ENCODE data around the gene CASP14.
"Not testable (repeated sequence)": the region's sequence is repeated elsewhere in the genome, so short reads cannot be mapped to it uniquely, and the experiment has no call there.

The CASP14 gene, protein sequence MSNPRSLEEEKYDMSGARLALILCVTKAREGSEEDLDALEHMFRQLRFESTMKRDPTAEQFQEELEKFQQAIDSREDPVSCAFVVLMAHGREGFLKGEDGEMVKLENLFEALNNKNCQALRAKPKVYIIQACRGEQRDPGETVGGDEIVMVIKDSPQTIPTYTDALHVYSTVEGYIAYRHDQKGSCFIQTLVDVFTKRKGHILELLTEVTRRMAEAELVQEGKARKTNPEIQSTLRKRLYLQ

DNA sequence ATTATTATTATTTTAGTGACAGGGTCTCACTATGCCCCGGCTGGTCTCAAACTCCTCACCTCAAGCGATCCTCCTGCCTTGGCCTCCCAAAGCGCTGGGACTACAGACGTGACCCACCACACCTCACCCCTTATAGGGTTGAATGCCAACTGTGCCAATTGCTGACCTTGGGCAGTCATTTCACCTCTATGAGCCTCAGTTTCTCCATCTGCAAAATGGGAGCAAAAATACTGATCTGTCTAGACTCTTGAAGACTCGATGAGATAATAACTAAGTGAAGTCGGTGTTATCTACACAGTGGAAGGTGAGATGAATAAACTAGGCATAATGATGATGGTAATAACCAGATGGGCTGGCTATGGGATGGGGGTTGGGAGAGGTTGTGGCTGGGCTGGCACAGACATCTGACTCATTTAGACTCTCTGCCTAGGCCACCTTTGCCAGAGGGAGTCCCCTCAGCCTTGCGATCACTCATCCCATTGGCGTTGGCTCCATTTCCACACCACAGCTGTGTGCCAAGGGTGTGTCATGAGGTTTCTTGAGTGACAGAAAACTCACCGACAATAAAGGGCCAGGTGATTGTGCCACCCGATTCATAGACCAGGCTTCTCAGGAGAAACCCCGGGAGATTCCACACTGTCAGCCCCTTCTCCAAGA, at the start of gene CASP14:
Gene CASP14, plus strand, starts transcription at position 596 of the 657 bp plus-strand sequence. CDS start 2,772 bp downstream, outside the sequence.
- no peaks in the 10 kb centered on the region for H3K4me1 ChIP-seq (ENCODE audit: insufficient read depth, low read length)
- H3K4me3 ChIP-seq (ENCODE audit: low read depth in 1 of 2, low read length in 2 of 2), result no peak within 1 kb of the TSS
- H3K9ac ChIP-seq (ENCODE audit: low read length), result no peak within 1 kb of the TSS
- no peaks in the 10 kb centered on the region for H3K36me3 ChIP-seq (ENCODE audit: insufficient read depth, low read length)
- no peak within 1 kb of the TSS for H3K27ac ChIP-seq (ENCODE audit: low read depth, low read length)
- no peaks in the 10 kb centered on the region for H3K27me3 ChIP-seq (ENCODE audit: control insufficient read depth in 1 of 2, insufficient read depth in 2 of 2, low read length in 2 of 2)
- no peaks in the 10 kb centered on the region for H3K9me3 ChIP-seq (ENCODE audit: low read length)

DNA sequence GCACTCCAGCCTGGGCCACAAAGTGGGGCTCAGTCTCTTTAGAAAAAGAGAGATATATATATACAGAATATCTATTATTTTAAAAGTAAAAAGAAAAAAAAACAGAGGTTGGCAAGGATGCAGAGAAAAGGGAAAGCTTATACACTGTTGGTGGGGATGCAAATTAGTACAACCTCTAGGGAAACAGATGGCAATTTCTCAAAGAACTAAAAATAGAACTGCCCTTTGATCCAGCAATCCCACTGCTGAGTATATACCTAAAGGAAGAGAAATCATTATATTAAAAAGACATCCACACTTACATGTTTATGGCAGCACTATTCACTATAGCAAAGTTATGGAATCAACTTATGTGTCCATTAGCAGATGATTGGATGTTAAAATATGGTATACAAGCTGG, 41.0 kb upstream of the CASP14 start:
- Histone ChIP-seq H3K27ac (ENCODE audit: low read depth, low read length) (no peak overlapping the region), H3K4me3 (ENCODE audit: low read depth in 1 of 2, low read length in 2 of 2) (no peak overlapping the region), H3K9ac (ENCODE audit: low read length) (no peak overlapping the region), H3K36me3 (ENCODE audit: insufficient read depth, low read length) (no peaks in the 10 kb centered on the region), H3K27me3 (ENCODE audit: control insufficient read depth in 1 of 2, insufficient read depth in 2 of 2, low read length in 2 of 2) (peaks cover 0 to 10% of the 10 kb centered on the region in 2 donors), H3K9me3 (ENCODE audit: low read length) (no peaks in the 10 kb centered on the region), H3K4me1 (ENCODE audit: insufficient read depth, low read length) (no peaks in the 10 kb centered on the region)

DNA sequence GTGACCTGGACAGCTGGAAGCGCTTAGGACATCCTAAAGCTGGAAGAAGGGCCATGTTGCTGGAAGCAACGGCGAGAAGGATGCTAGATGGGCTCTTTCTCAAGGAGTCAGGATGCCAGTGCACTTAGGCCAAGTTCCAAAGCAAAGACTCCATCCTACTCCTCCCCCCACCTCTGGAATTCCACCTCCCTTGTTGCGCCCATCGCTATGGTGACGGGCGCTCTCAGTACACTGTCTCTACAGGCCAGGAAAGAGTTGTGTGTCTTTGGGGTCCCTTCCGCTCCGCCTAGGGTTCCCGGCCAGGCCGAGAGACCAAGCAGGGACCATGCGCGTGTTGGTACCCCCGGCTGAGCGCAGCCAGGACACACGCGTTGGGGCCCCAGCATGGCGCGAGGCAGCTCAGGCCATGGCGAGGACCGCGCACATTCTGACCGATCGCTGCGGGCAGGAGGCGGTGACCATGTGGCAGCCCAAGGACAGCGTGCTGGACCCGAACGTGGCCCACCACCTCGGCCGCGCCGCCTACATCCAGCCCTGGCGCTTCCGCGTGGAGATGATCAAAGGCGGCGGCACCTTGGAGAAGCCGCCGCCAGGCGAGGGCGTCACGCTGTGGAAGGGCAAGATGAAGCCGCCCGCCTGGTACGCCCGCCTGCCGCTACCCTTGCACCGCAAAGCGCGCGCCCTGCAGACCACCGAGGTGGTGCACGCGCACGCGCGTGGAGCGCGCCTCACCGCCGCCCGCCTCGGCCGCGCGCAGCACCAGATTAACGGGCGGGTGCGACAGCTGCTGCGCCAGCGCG, 38.6 kb upstream of the CASP14 start:
- no peaks in the 10 kb centered on the region for H3K36me3 ChIP-seq (ENCODE audit: insufficient read depth, low read length)
- no peaks in the 10 kb centered on the region for H3K4me1 ChIP-seq (ENCODE audit: insufficient read depth, low read length)
- H3K27ac ChIP-seq (ENCODE audit: low read depth, low read length), result no peak overlapping the region
- no peaks in the 10 kb centered on the region for H3K9me3 ChIP-seq (ENCODE audit: low read length)
- no peak overlapping the region for H3K9ac ChIP-seq (ENCODE audit: low read length)
- H3K27me3 ChIP-seq (ENCODE audit: control insufficient read depth in 1 of 2, insufficient read depth in 2 of 2, low read length in 2 of 2), result peaks cover 0 to 13% of the 10 kb centered on the region in 2 donors
- no peak overlapping the region for H3K4me3 ChIP-seq (ENCODE audit: low read depth in 1 of 2, low read length in 2 of 2)

DNA sequence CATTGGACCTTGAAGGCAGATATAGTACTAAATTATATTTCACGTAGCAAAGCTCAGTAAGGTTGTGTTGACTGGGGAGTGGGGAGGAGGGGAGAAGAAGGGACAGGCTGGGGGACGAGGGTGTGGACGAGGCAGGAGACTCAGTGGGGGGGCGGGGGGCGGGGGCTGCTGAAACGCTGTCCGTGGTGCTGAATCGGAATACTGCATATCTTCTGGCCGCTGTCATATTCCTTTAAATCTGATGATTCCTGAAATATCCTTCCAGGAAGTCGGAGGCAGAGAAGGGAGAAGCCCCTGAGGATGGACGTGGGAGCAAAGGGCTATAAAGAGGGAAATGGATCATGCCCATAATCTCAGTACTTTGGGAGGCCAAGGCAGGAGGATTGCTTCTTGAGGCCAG, 34.7 kb upstream of the CASP14 start:
- Histone ChIP-seq H3K4me1 (ENCODE audit: insufficient read depth, low read length) (no peaks in the 10 kb centered on the region), H3K9ac (ENCODE audit: low read length) (no peak overlapping the region), H3K27me3 (ENCODE audit: control insufficient read depth in 1 of 2, insufficient read depth in 2 of 2, low read length in 2 of 2) (peaks cover 0 to 13% of the 10 kb centered on the region in 2 donors), H3K4me3 (ENCODE audit: low read depth in 1 of 2, low read length in 2 of 2) (no peak overlapping the region), H3K36me3 (ENCODE audit: insufficient read depth, low read length) (no peaks in the 10 kb centered on the region), H3K9me3 (ENCODE audit: low read length) (no peaks in the 10 kb centered on the region), H3K27ac (ENCODE audit: low read depth, low read length) (no peak overlapping the region)

DNA sequence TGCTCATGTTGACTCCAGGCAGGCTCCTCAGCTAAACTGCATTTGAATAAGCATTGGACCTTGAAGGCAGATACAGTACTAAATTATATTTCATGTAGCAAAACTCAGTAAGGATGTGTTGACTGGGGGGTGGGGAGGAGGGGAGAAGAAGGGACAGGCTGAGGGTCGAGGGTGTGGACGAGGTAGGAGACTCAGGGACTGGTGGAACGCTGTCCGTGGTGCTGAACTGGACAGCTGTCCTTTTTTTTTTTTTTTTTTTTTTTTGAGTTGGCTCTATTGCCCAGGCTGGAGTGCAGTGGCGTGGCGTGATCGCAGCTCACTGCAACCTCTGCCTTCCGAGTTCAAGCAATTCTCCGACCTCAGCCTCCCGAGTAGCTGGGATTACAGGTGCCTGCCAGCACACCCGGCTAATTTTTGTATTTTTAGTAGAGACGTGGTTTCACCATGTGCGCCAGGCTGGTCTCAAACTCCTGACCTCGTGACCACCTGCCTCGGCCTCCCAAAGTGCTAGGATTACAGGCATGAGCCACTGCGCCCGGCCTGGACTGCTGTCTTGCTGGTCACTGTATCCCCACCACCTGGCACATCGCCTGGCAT, 33.2 kb upstream of the CASP14 start:
- Histone ChIP-seq H3K9me3 (ENCODE audit: low read length) (no peaks in the 10 kb centered on the region), H3K4me3 (ENCODE audit: low read depth in 1 of 2, low read length in 2 of 2) (no peak overlapping the region), H3K27me3 (ENCODE audit: control insufficient read depth in 1 of 2, insufficient read depth in 2 of 2, low read length in 2 of 2) (peaks cover 0 to 6% of the 10 kb centered on the region in 2 donors), H3K27ac (ENCODE audit: low read depth, low read length) (no peak overlapping the region), H3K9ac (ENCODE audit: low read length) (no peak overlapping the region), H3K36me3 (ENCODE audit: insufficient read depth, low read length) (no peaks in the 10 kb centered on the region), H3K4me1 (ENCODE audit: insufficient read depth, low read length) (no peaks in the 10 kb centered on the region)

- not testable (repeated sequence) for H3K9ac ChIP-seq (ENCODE audit: low read length); H3K9me3 ChIP-seq (ENCODE audit: low read length); H3K36me3 ChIP-seq (ENCODE audit: insufficient read depth, low read length); H3K27ac ChIP-seq (ENCODE audit: low read depth, low read length); H3K4me1 ChIP-seq (ENCODE audit: insufficient read depth, low read length); H3K4me3 ChIP-seq (ENCODE audit: low read depth in 1 of 2, low read length in 2 of 2)
- H3K27me3 ChIP-seq (ENCODE audit: control insufficient read depth in 1 of 2, insufficient read depth in 2 of 2, low read length in 2 of 2), result peaks cover 0 to 14% of the 10 kb centered on the region in 2 donors
Measured at GRCh38 chr19:15018836-15019235, 30.4 kb upstream of the CASP14 start.

DNA sequence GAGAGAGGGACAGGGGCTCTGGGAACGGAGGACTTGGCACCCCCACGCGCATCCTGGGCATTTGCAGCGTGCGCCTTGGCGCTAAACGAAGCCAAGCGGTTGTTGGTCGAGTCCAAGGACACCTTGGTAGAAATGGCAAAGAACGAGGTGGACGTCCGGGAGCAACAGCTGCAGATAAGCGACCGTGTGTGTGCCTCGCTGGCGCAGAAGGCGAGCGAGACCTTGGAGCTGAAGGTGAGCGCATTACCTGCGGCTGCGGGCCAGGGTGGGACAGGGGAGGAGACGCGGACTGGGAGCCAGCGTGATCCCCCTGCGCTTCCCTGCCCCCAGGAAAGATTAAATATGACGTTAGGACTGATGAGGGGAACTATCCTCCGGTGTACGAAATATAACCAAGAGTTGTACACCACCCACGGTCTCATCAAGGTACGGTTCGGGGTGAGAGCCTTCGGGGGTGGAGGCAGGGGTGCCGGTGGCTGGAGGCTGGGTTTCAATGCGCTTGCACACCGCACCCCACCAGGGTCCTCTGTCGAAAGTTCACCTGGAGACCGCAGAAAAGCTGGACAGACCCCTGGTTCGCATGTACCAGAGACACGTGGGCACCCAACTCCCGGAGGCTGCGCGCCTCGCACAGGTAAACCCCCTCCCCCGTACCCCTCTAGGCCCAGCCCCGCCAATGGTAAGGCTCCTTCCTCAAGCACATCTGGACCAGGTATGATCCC, 27.8 kb upstream of the CASP14 start:
- H3K9me3 ChIP-seq (ENCODE audit: low read length), result no peaks in the 10 kb centered on the region
- H3K27ac ChIP-seq (ENCODE audit: low read depth, low read length), result no peak overlapping the region
- H3K9ac ChIP-seq (ENCODE audit: low read length), result no peak overlapping the region
- no peak overlapping the region for H3K4me3 ChIP-seq (ENCODE audit: low read depth in 1 of 2, low read length in 2 of 2)
- H3K27me3 ChIP-seq (ENCODE audit: control insufficient read depth in 1 of 2, insufficient read depth in 2 of 2, low read length in 2 of 2), result peaks cover 0 to 10% of the 10 kb centered on the region in 2 donors
- no peaks in the 10 kb centered on the region for H3K4me1 ChIP-seq (ENCODE audit: insufficient read depth, low read length)
- H3K36me3 ChIP-seq (ENCODE audit: insufficient read depth, low read length), result no peaks in the 10 kb centered on the region

DNA sequence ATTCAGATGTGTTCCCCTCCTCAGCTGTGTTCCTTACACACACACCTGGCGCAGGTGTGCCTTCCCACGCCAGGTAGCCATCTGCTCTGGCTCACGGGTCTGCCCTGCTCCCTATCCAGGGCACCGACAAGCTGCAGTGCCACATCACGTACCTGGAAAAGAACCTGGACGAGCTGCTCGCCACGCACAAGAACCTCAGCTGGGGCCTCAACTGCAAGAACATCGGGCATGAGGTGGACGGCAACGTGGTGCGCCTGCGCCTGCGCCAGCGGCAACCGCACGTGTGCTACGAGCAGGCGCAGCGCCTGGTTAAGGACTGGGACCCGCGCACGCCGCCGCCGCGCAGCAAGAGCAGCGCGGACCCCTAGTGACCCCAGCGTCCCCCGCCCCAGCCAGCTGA, 26.5 kb upstream of the CASP14 start:
- peaks cover 0 to 10% of the 10 kb centered on the region in 2 donors for H3K27me3 ChIP-seq (ENCODE audit: control insufficient read depth in 1 of 2, insufficient read depth in 2 of 2, low read length in 2 of 2)
- H3K9me3 ChIP-seq (ENCODE audit: low read length), result no peaks in the 10 kb centered on the region
- no peak overlapping the region for H3K4me3 ChIP-seq (ENCODE audit: low read depth in 1 of 2, low read length in 2 of 2)

GRCh38 chr19:15025217-15025616, 24.1 kb upstream of the CASP14 start:
- Histone ChIP-seq H3K36me3 (ENCODE audit: insufficient read depth, low read length) (no peaks in the 10 kb centered on the region), H3K27ac (ENCODE audit: low read depth, low read length) (no peak overlapping the region), H3K27me3 (ENCODE audit: control insufficient read depth in 1 of 2, insufficient read depth in 2 of 2, low read length in 2 of 2) (peaks cover 0 to 10% of the 10 kb centered on the region in 2 donors), H3K9me3 (ENCODE audit: low read length) (no peaks in the 10 kb centered on the region), H3K4me1 (ENCODE audit: insufficient read depth, low read length) (no peaks in the 10 kb centered on the region), H3K4me3 (ENCODE audit: low read depth in 1 of 2, low read length in 2 of 2) (no peak overlapping the region), H3K9ac (ENCODE audit: low read length) (no peak overlapping the region)

More for the DNA sequence above, 26.5 kb upstream of the CASP14 start:
- Histone ChIP-seq H3K36me3 (ENCODE audit: insufficient read depth, low read length) (no peaks in the 10 kb centered on the region), H3K27ac (ENCODE audit: low read depth, low read length) (no peak overlapping the region), H3K9ac (ENCODE audit: low read length) (no peak overlapping the region), H3K4me1 (ENCODE audit: insufficient read depth, low read length) (no peaks in the 10 kb centered on the region)

DNA sequence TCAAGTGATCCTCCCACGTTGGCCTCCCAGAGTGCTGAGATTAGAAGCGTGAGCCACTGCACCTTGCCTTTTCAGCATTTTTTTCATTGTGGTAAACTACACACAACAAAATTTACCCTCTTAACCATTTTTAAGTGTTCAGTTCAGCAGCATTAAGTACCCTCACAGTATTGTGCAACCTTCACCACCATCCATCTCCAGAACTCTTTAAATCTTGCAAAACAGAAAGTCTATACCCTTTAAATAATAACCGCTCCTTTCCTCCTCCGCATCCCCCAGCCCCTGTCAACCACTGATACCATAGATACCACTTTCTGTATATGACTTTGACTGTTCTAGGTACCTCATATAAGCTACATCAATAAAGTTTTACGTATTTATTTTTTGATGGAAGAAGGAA, 20.8 kb upstream of the CASP14 start:
- Histone ChIP-seq H3K9me3 (ENCODE audit: low read length) (no peaks in the 10 kb centered on the region), H3K27me3 (ENCODE audit: control insufficient read depth in 1 of 2, insufficient read depth in 2 of 2, low read length in 2 of 2) (no peaks in the 10 kb centered on the region), H3K9ac (ENCODE audit: low read length) (no peak overlapping the region), H3K4me3 (ENCODE audit: low read depth in 1 of 2, low read length in 2 of 2) (no peak overlapping the region), H3K36me3 (ENCODE audit: insufficient read depth, low read length) (no peaks in the 10 kb centered on the region), H3K4me1 (ENCODE audit: insufficient read depth, low read length) (no peaks in the 10 kb centered on the region), H3K27ac (ENCODE audit: low read depth, low read length) (no peak overlapping the region)

DNA sequence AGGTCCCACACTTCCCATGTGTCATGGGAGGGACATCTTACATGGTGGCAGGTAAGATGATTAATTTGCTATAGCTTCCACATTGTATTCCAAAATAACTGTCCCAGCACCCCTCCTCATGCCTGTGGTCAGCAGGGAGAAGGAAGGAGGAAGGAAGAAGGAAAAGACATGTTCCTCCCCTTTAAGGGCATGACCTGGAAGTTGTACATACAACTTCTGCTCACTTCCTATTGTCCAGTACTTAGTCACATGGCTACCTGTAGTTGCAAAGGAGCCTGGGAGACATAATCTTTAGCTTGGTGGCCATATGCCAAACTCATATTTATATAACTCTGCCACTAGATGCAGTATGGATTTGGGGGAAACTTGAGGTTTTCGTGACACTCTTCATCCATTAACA, 17.6 kb upstream of the CASP14 start:
- Histone ChIP-seq H3K9ac (ENCODE audit: low read length) (no peak overlapping the region), H3K27ac (ENCODE audit: low read depth, low read length) (no peak overlapping the region), H3K36me3 (ENCODE audit: insufficient read depth, low read length) (no peaks in the 10 kb centered on the region), H3K4me1 (ENCODE audit: insufficient read depth, low read length) (no peaks in the 10 kb centered on the region), H3K27me3 (ENCODE audit: control insufficient read depth in 1 of 2, insufficient read depth in 2 of 2, low read length in 2 of 2) (peaks cover 0 to under 1% of the 10 kb centered on the region in 2 donors), H3K4me3 (ENCODE audit: low read depth in 1 of 2, low read length in 2 of 2) (no peak overlapping the region), H3K9me3 (ENCODE audit: low read length) (no peaks in the 10 kb centered on the region)
